Medulla oblongata (tissue), 1 donor: Measurements from ENCODE around the gene MAST3.
A peak's percentile ranks its signal among the peaks of the same experiment; 100 is the strongest.
"Not testable (repeated sequence)": the region's sequence is repeated elsewhere in the genome, so short reads cannot be mapped to it uniquely, and the experiment has no call there.

ENCODE experiments used
- DNase-seq: peaks from one replicate; pipeline ENCODE4 v3.0.0-alpha.2; 2015; ENCODE audit errors: extremely low spot score

MAST3 gene

GRCh38 chr19:18158467-18158866 lies 60.9 kb downstream of the MAST3 start:
- DNase-seq: no peak

DNA sequence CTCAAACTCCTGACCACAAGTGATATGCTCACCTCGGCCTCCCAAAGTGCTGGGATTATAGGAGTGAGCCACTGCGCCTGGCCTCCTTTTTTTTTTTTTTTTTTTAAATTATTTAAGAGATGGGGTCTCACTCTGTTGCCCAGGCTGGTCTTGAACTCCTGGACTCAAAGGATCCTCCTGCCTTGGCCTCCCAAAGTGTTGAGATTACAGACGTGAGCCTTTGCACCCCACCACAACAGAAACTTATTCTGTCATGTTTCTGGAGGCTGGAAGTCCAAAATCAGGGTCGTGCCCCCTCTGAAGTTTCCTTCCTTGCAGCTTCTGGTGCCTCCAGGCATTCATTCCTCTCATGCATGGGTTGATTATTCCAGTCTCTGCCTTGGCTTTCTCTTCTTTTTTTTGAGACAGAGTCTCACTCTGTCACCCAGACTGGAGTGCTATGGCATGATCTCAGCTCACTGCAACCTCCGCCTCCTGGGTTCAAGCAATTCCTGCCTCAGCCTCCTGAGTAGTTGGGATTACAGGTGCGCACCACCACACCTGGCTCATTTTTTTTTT lies 61.6 kb downstream of the MAST3 start:
- not testable (repeated sequence) for DNase-seq

DNA sequence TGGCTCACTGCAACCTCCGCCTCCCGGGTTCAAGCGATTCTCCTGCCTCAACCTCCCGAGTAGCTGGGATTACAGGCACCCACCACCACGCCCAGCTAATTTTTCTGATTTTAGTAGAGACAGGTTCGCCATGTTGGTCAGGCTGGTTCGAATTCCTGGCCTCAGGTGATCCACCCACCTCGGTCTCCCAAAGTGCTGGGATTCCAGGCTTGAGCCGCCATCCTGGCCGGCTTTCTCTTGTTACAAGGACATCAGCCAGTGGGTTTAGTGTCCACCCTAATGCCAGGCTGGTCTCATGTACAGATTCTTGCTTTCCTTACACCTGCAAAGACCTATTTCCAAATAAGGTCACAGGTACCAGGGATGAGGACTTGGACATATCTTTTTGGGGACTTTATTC lies 62.2 kb downstream of the MAST3 start:
- no peak for DNase-seq

DNA sequence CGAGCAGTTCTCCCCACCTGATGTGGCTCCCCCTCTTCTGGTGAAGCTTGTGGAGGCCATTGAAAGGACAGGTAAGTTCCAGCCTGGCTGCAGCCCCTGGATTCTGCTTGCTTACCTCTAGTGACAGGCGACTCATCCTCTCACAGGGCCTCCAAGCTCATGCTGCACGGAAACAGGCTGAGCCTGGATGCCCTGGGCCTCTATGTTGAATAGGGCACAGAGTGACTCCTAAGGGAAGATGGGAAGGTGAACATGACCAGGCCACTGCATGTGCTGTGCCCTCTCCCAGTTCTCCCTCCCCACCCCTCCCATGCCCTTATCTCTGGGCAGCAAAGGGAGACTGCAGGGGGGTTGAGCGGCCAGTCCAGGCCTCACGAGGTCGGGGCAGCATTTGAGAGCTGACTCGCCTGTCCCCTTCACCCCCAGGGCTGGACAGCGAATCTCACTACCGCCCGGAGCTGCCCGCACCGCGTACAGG lies 63.0 kb downstream of the MAST3 start:
- DNase-seq: no peak

DNA sequence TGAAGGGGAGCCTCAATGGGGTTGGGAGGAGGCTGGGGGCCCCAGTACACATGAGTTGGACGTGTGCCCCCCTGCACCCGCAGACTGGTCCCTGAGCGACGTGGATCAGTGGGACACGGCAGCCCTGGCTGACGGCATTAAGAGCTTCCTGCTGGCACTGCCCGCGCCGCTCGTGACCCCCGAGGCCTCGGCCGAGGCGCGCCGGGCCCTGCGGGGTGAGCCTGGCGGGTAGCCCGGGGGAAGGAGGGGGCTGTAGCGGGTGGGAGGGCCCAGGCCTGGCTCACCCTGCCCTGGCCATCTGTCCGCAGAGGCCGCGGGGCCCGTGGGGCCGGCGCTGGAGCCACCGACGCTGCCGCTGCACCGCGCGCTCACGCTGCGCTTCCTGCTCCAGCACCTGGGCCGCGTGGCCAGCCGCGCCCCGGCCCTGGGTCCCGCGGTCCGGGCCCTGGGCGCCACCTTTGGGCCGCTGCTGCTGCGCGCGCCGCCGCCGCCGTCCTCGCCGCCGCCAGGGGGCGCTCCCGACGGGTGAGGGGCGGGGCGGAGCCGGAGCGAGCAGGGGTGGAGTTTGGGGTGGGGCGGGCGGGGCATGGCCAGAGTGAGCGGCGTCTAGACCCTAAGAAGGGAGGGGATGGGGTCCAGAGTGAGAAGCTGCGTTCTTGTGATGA lies 63.5 kb downstream of the MAST3 start:
- DNase-seq: peak; percentile 73

GRCh38 chr19:18161636-18162002 lies 64.0 kb downstream of the MAST3 start:
- no peak for DNase-seq

- no peak for DNase-seq
Observed at GRCh38 chr19:18164072-18164471, 66.5 kb downstream of the MAST3 start.

DNA sequence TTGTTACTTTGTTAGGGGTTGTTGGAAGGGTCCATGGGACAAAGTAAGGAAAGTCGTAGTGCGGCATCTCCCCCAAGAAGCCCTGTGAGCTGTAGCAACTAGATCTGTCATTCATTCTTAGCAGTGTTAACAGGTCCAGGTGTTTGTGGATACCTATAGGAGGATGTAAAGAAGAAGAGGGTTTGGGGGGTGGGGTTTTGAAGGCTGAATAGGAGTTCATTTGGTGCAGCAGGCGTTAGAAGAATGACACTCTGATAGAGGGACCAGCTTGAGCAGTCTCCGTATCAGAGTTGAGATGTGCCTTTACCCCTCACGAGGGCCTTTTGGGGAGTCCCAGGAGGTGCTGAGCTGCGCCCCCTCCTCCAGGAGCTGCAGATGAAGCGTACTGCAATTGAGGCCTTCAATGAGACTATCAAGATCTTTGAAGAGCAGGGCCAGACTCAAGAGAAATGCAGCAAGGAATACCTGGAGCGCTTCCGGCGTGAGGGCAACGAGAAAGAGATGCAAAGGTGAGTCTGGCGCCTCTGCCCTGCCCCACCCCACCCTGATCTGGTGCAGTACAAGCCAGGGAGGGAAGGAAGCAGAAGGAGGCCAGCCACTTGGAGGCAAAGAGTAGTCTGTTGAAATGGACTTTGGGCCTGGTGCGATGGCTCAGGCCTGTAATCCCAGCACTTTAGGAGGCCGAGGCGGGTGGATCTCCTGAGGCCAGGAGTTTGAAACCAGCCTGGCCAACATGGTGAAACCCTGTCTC lies 68.4 kb downstream of the MAST3 start:
- DNase-seq: no peak

DNA sequence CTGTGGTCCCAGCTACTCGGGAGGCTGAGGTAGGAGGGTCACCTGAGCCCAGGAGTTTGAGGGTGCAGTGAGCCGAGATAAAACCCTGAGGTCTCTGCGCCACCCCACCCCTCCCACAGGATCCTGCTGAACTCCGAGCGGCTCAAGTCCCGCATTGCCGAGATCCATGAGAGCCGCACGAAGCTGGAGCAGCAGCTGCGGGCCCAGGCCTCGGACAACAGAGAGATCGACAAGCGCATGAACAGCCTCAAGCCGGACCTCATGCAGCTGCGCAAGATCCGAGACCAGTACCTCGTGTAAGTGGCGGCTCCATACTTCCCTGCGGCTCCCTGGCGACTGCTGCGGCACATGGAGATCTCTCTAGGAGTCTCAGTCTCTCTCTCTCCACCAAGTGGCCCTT lies 69.4 kb downstream of the MAST3 start:
- DNase-seq: no peak

DNA sequence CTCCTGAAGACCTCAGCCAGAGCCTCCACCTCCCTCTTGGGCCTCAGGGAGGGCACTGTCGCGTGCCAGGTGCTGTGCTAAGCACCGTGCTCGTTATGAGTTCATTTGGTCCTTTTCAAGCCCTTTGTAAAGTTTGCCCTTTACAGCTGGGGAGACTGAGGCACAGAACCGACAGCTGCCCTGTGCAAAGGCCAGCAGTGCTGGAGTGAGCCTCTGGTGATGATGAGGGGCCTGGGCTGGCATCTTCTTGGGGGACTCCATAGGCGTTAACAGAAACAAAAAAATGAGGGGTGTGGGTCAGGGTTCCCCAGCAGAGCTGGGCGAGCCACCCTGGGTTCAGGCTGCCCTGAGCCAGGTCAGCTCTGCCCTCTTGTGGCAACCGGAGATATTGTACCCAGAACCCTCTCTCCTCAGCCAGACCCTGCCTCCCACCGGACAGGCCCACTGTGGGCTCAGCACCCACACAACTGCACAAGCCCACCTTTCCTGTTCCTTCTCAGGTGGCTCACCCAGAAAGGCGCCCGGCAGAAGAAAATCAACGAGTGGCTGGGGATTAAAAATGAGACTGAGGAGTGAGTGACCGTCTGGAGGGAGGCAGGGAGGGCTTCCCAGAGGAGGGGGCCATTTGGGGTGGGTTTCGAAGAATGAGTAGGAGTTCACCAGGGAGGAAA lies 70.5 kb downstream of the MAST3 start:
- no peak for DNase-seq

GRCh38 chr19:18168673-18169381 lies 71.2 kb downstream of the MAST3 start:
- no peak for DNase-seq

GRCh38 chr19:18170714-18171255 lies 73.2 kb downstream of the MAST3 start:
- DNase-seq: peak; percentile 74

DNA sequence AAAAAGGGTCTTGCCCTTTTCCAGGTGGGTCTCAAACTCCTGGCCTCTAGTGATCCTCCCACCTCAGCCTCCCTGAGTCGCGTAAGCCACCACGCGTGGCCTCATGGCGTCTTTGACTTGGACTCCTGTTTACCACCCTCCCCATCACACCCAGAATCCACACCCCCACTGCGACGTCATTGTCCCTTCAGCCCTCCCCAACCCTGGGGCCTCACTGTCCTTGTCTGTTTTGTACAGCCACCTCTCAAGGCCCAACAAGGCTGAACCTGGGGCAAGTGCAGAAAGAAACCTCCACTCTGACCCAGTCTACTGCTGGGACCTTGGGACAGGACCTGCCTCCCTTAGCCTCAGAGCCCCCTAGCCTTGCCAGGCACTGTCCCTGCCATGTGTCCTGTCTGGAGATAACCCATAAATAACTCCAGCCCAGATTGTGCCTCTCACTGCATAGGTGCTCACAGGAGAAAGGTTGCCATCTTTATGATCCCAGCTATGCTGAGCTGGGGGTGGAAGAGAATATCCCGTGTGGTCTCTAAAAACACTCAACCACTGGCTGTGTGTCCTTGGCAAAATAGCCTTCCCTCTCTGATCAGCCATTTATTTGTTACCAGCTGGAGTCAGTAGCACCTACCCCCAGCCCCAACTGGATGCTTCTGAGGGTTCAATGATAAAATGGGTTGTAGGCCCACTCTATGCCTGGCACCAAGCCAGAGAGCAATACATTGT lies 74.2 kb downstream of the MAST3 start:
- no peak for DNase-seq

DNA sequence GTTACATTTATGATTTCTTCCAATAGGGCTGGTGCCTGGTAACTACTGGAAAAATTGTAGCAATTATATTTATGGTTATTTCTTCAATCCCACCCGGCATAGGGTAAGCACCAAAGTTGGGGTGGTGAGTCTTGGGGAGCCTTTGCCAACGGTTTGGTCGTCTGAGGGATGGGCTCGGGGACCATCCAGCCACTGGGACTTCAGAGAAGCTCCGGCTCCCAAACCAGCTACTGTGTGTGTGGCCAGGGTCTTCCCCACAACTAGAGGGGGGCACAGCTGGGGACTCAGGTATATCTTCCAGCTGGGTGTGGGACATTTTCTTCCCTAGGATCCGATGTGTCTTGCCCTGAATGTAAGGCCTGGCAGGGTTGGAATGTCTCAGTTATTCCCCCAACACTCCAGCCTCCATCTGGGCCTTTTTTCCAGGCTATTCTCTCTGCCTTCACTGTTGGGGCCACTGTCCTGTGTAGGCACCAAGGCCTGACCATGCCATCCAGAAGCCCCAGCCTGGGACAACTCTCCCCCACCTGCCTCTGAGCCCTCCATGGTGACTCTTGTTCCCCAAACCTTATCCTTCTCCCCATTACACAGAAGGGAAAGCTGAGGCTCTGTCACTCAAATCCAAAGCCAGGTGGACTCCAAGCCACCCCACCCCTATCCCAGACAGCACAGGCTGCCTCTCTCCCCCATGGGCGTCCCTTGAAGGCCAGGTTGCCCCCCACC lies 74.9 kb downstream of the MAST3 start:
- no peak for DNase-seq

DNA sequence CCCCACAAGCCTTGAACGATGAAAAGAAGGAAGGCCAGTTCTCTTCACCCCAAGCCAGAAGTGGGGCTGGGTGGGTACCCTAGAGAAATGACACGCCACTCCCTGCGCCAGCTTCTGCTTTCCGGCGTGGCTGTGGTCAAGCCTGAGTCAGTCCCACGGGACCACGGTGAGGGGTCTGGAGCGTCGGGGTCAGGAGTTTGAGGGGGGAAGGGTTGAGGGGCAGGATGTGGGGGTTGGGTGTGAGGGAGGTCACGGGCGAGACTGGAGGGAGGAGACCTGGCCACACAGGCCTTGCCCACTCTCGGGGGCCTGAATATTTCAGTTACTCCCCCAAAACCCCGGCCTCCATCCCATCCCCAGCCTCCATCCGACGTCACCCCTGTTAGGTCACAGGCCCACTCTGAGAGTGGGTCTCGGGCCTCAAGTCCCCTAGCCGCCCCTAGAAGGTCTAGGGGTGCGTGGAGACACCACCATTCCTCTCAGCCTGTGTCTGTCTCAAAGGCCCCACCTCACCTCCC lies 75.5 kb downstream of the MAST3 start:
- peak; percentile 67 for DNase-seq

DNA sequence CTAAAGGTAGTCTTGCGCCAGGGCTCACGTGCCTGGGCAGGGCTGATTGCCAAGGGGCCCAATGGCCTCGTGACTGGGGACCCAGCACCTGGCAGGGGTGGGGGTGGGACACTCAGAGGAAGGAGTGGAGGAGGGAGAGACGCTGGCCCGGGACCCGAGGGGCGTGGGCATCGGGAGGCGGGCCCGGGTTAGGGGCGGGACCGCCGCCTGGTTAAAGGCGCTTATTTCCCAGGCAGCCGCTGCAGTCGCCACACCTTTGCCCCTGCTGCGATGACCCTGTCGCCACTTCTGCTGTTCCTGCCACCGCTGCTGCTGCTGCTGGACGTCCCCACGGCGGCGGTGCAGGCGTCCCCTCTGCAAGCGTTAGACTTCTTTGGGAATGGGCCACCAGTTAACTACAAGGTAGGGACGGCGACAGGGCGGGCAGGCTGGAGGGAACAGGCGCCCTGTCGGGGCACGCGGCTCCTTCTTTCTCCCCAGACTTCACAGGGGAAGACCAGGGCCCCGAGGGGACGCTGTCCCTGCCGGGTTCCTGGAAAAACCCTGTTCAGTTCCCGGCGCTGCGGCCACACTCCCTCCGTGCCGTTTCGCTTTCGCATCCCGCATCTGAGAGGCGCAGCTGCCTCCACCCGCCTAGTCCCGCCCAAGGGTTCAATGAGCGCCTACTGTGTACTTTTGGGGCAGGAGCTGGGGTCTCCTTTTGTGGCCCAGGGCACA lies 76.2 kb downstream of the MAST3 start, which contains the start of gene IFI30:
TSS of gene IFI30 (plus strand) at position 242 of the 717 bp plus-strand sequence. CDS start at position 271, 29 bp downstream.
- DNase-seq: peak; percentile 74

- DNase-seq: no peak
Observed at GRCh38 chr19:18174983-18175382, 77.4 kb downstream of the MAST3 start.

GRCh38 chr19:18176367-18177310 lies 79.1 kb downstream of the MAST3 start:
- DNase-seq: no peak
